ENCODE results near the gene DBN1. TPM values are rescaled to one million over a fixed set of nuclear protein-coding genes. Genes with fewer than 3 reads are reported as not detected.

DBN1 gene
- total RNA-seq (310 and 336 TPM in 2 replicates), polyA plus RNA-seq (198 and 267 TPM in 2 replicates), polyA minus RNA-seq (158 and 165 TPM in 2 replicates), Bru-seq, nascent RNA (percentile 79 among the genes with signal in this experiment), BruChase-seq, experiment 1, labeled RNA remaining after a 6-hour chase (percentile 97 among the genes with signal in this experiment), BruChase-seq, experiment 2, labeled RNA remaining after a 2-hour chase (percentile 94 among the genes with signal in this experiment)
- polyA plus RNA-seq (2011; cell fraction: cytosol; rRNA removed): 95.2 and 108 TPM in 2 replicates
- 848 and 1,132 TPM in 2 replicates for polyA plus RNA-seq (2011; cell fraction: nucleus; rRNA removed)
- polyA plus RNA-seq (2012): 185 and 211 TPM in 2 replicates
- 9.4 TPM for polyA minus RNA-seq (2011; cell fraction: cytosol; rRNA and poly(A)+ RNA removed)
- polyA minus RNA-seq (2011; cell fraction: nucleus; rRNA and poly(A)+ RNA removed): 135 and 363 TPM in 2 replicates
- long read RNA-seq, transcript DBN1-202 (14 exons, 2,995 nt): major isoform, 306 of 437 reads
- long read RNA-seq, partial matches to known transcripts: 72 of 437 reads
- long read RNA-seq, other reads (novel, unspliced or antisense): 56 of 437 reads

- TF ChIP-seq POLR2A (IDR thresholded peaks at IDR 0.05; ENCODE audit: low read depth, low read length) (peak; percentile 33), MYC (IDR thresholded peaks at IDR 0.05; ENCODE audit: low read depth, low read length) (no peak), JUN (IDR thresholded peaks at IDR 0.05; ENCODE audit: borderline replicate concordance, insufficient read depth, insufficient read length, low read depth) (no peak), EZH2 (IDR thresholded peaks at IDR 0.05; ENCODE audit: borderline replicate concordance, low read depth, low read length, severe bottlenecking) (no peak), POLR2AphosphoS5 (IDR thresholded peaks at IDR 0.05; ENCODE audit: insufficient read depth, low read depth, low read length) (peak; percentile 54), GATA2 (IDR thresholded peaks at IDR 0.05; ENCODE audit: insufficient read depth, insufficient read length, low read depth, low read length) (no peak)
- Histone ChIP-seq H3K4me3 (replicated peaks in 1 of 3; ENCODE audit: insufficient read depth in 1 of 3, low read depth in 1 of 3, low read length in 3 of 3) (peak within 1 kb of the TSS; percentile 58 to 82 (median 72)), H3K27me3 (ENCODE audit: control insufficient read depth in 2 of 2, insufficient read depth in 2 of 2, low read length in 2 of 2) (no peaks in the 10 kb centered on the region), H3K27ac (ENCODE audit: insufficient read depth, low read depth, low read length) (peak within 1 kb of the TSS; percentile 42), H4K20me1 (replicated peaks; ENCODE audit: control insufficient read depth, extremely low read depth, insufficient read depth, low read length) (no peaks in the 10 kb centered on the region), H3K9ac (replicated peaks; ENCODE audit: extremely low read depth, insufficient read depth, low read length) (peak within 1 kb of the TSS; percentile 77), H3K36me3 (ENCODE audit: control insufficient read depth in 2 of 2, extremely low read depth in 1 of 2, insufficient read depth in 2 of 2, low read length in 2 of 2) (peaks cover 0 to 4% of the 10 kb centered on the region in 2 experiments), H3K4me1 (ENCODE audit: control insufficient read depth, extremely low read depth, insufficient read depth, low read length) (peaks cover 31% of the 10 kb centered on the region), H3K79me2 (ENCODE audit: control insufficient read depth, insufficient read depth, low read length) (peaks cover 44% of the 10 kb centered on the region), H3K9me1 (replicated peaks; ENCODE audit: control insufficient read depth, extremely low read depth, insufficient read depth, low read length) (no peaks in the 10 kb centered on the region), H3K9me3 (replicated peaks; ENCODE audit: control insufficient read depth, insufficient read depth, low read length) (no peaks in the 10 kb centered on the region), H2AFZ (ENCODE audit: low read depth, low read length) (no peak within 1 kb of the TSS), H3K4me2 (ENCODE audit: insufficient read depth, low read length) (peak within 1 kb of the TSS; percentile 77)
- intact Hi-C loops (cut with micrococcal nuclease): loop anchor here (10.0 kb wide), 1 partner anchor 1029 kb away; the partner anchor contains the start of gene FAF2
- BruUV-seq (replicated peaks): no TSS peak
- DNase-seq (ENCODE audit: low read depth, low spot score) (peak; percentile 30), FAIRE-seq (peak; percentile 58)
- ChIA-PET CTCF (interaction anchor here (0.5 to 4.5 kb wide), 5 partner anchors 16 to 83 kb away, joined by 3 to 57 read pairs (median 9); no protein-coding TSS in a partner anchor), POLR2A (interaction anchor here (1.2 kb wide), 1 partner anchor 16 kb away, joined by 3 read pairs; no protein-coding TSS in a partner anchor)
- dilution Hi-C loops (cut with MboI; ENCODE audit: extremely low pct_ligation_motif_present, low sequenced_read_pairs): no loop called here
These were observed at the start of gene DBN1 for GRCh38 chr5:177473443-177474001. Gene DBN1, minus strand, starts transcription at chr5:177473634. Its CDS starts 113 bp downstream, at chr5:177473521.
